Retinal pigment epithelial cell (primary cell): Measurements from ENCODE around the gene ANKRD11.
A peak's percentile ranks its signal among the peaks of the same experiment; 100 is the strongest.
"Not testable (repeated sequence)": the region's sequence is repeated elsewhere in the genome, so short reads cannot be mapped to it uniquely, and the experiment has no call there.

ENCODE experiments used
- DNase-seq: peaks from one replicate; pipeline ENCODE4 v3.0.0-alpha.2; 2010; ENCODE audit warnings: low read depth
- H3K4me3 ChIP-seq: 2 replicates; pipeline ENCODE4 v1.5.1; 2011; ENCODE audit warnings: mild to moderate bottlenecking, low read length, control low read depth, moderate library complexity
- CTCF ChIP-seq: conservative IDR thresholded peaks from 2 replicates; pipeline ENCODE4 v1.5.1; 2011; ENCODE audit warnings: low read depth, low read length, control low read depth, inconsistent platforms

The ANKRD11 gene

GRCh38 chr16:89385712-89386111 lies 104.6 kb downstream of the ANKRD11 start:
- no peak for TF ChIP-seq CTCF
- no peak for DNase-seq
- no peak overlapping the region for H3K4me3 ChIP-seq

GRCh38 chr16:89384282-89384681 lies 106.1 kb downstream of the ANKRD11 start:
- no peak for DNase-seq
- TF ChIP-seq CTCF = no peak
- no peak overlapping the region for H3K4me3 ChIP-seq

GRCh38 chr16:89383095-89384003 lies 107.0 kb downstream of the ANKRD11 start:
- no peak overlapping the region for H3K4me3 ChIP-seq
- TF ChIP-seq CTCF = peak; percentile 16
- no peak for DNase-seq

GRCh38 chr16:89382555-89382954 lies 107.8 kb downstream of the ANKRD11 start:
- not testable (repeated sequence) for DNase-seq, H3K4me3 ChIP-seq

GRCh38 chr16:89381788-89382187 lies 108.6 kb downstream of the ANKRD11 start:
- DNase-seq = no peak
- no peak overlapping the region for H3K4me3 ChIP-seq
- no peak for TF ChIP-seq CTCF

- no peak for TF ChIP-seq CTCF
- H3K4me3 ChIP-seq = no peak overlapping the region
- no peak for DNase-seq
These were observed 109.7 kb downstream of the ANKRD11 start for GRCh38 chr16:89380681-89381080.

- peak; percentile 83 for DNase-seq
- no peak overlapping the region for H3K4me3 ChIP-seq
- TF ChIP-seq CTCF = peak; percentile 38
These were observed 111.2 kb downstream of the ANKRD11 start for GRCh38 chr16:89378947-89379771.
